GM23248 (cell line): Measurements from ENCODE around the gene YTHDF1.

Experiments
- EZH2 ChIP-seq: fragments of 200-600 bp; sonication (generic); IDR thresholded peaks from 2 replicates; pipeline ENCODE4 v1.6.1; 2018; ENCODE audit warnings: antibody characterized with exemption, mild to moderate bottlenecking; ENCODE audit not compliant: insufficient read depth, poor library complexity, severe bottlenecking
- EZH2phosphoT487 ChIP-seq: fragments of 200-600 bp; sonication (generic); IDR thresholded peaks from 2 replicates; pipeline ENCODE4 v1.6.1; 2018; ENCODE audit warnings: antibody characterized with exemption, moderate library complexity, mild to moderate bottlenecking, low read depth; ENCODE audit not compliant: insufficient read depth

- no peak for TF ChIP-seq EZH2phosphoT487
- no peak for TF ChIP-seq EZH2
Observed at GRCh38 chr20:63260521-63260920, 44.6 kb upstream of the YTHDF1 start.
